HG03103 (cell line): ENCODE data around the gene AASS.
A peak's percentile ranks its signal among the peaks of the same experiment; 100 is the strongest.

ENCODE experiments used
- ATAC-seq: cut with Tn5 transposase; IDR thresholded peaks from one replicate; pipeline ENCODE4 v1.9.1; 2021; ENCODE audit warnings: low read depth; ENCODE audit not compliant: unreplicated experiment

AASS gene

DNA sequence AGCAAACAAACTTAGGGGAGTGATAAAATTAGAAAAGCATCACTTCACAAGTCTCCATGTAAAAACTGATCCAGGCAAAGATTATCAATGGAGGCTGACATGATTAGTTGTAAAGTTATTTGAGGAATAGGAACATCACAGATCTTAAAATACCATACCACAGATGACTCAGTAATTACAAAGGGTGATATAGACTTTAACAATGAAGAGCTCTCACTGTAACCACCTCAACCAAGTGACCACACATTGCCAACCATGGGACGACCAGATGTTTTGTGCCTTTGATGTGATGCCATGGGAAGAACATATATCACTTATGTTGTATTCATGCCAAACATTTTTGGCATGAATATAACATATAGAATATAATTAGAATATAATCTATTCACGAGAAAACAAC lies 11.7 kb downstream of the AASS start:
- no peak for ATAC-seq

DNA sequence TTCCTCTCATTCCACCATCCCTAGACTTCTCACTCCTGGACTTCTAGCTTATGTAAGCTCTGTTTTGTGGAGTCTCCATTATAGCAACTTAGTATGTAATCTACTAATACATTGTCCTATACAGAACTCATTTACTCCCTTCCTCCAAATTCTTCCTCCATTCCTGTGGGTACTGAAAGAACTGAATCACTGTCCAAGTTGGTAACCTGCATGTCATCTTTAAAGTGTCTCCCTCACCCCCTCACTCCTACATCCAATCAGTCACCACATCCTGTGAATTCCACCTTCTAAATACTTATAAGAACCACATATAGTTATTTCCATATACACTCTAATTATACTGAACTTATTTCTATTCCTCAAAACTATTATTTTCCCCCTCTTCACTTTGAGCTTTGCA lies 20.3 kb downstream of the AASS start:
- no peak for ATAC-seq

GRCh38 chr7:122118757-122119156 lies 25.3 kb downstream of the AASS start:
- ATAC-seq, result no peak

- ATAC-seq, result no peak
Measured at GRCh38 chr7:122103064-122103463, 41.0 kb downstream of the AASS start.

- ATAC-seq, result no peak
Measured at GRCh38 chr7:122100021-122100420, 44.0 kb downstream of the AASS start.

- ATAC-seq, result no peak
Measured at GRCh38 chr7:122095642-122096041, 48.4 kb downstream of the AASS start.

DNA sequence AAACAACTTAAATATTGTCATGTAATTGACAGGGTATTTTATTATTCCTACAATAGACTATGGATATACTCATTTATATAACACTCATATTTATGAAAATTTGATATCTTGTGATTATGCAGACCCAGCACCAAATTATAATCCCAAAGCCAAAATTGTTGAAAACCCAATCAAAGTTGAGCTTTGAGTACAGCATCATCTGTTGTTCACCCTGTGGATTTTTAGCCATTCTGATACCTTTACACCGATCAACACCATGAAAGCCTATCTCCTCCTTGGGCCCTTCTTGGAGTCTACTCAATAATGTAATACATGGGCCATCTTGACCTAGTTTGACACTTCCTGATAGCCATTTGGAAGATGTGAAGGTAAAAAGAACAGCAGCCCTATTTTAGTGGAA lies 49.5 kb downstream of the AASS start:
- no peak for ATAC-seq

DNA sequence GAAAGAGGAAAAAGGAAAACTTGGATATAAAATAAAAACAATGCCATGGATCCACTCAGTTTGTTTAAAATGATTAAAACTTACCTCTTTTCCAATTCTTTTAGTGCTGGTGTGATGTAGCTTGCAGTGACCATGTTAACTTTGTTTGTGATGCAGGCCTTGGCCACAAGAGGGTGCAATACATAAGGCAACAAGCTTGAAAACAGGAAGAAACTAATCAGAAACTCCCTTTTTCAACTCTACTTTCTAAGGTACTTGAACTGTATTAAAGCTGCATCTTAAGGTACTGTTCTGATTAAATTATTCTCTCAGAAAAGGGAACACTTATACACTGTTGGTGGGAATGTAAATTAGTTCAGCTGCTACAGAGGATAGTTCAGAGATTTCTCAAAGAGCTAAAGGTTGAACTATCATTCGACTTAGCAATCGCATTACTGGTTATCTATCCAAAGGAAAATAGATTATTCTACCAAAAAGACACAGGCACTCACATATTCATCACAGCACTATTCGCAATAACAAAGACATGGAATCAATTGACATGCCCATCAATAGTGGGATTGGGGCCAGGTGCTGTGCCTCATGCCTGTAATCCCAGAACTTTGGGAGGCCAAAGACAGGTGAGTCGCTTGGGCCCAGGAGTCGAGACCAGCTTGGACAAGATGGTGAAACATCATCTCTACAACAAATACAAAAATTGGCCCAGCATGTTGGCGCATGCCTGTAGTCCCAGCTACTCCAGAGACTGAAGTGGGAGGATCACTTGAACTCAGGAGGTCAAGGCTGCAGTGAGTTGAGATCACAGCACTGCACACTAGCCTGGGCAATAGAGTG lies 50.9 kb downstream of the AASS start:
- peak; percentile 98 for ATAC-seq

DNA sequence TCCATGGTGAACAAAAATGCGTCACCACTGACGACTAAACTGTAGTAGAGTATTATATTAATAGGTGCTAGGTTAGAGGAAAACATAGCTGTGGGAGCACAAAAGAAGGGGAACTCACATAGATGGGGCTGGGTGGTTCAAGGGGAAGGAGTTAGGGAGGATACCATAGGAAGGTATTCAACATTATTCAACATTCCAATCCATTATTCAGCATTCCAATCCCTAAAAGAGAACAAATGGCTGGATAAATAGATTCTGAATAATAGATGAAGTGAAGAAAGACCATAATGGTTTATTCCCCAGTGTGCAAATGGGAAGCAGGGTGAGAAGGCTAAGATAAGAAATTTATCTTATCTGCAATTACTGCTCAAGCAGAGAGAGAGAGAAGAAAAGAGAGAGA lies 61.4 kb downstream of the AASS start:
- no peak for ATAC-seq

GRCh38 chr7:122082160-122082559 lies 61.9 kb downstream of the AASS start:
- ATAC-seq, result no peak

DNA sequence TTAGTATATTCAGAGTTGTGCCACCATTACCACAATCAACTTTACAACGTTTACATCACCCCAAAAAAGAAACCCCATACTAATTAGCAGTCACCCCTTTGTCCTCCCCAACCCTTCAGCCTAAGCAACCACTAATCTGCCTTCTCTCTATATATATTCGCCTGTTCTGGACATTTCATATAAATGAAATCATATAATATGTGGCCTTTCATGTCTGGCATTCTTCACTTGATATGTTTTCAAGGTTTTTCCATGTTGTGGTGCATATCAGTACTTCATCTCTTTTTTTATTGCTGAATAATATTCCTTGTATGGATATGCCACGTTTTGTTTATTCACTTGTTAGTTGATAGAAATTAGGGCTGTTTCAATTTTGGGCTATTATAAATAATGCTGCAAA lies 70.4 kb downstream of the AASS start:
- no peak for ATAC-seq

DNA sequence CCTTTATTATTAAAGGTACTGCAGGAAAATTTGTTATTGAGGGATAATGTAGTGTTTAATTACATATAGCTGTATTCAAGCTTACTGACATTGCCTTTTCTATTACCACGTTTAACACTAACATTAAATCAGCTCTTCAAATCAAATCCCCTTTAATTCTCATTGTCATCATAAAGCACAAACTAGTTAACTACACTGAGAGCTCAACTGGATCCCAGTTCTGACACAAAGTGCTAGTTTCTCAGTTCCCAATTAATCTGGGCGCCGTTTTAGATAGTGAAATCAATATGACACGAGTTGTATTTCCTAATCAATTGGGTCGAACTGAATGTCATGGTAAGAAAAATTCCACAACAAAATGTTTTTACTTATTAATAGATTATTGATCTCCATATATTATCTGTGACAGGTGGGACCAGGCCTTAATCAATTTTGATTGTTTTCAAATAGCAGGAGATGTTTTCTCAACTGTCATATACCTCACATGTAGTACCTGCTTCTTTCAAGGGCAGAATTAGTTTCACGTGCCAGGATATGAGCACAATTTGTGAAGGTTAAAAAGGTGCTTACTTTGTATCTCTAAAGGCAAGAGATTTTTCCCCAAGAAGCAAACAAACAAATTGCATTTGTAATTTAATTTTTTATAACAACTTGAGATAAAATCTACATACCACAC lies 71.0 kb downstream of the AASS start:
- ATAC-seq, result no peak

- no peak for ATAC-seq
Measured at GRCh38 chr7:122072272-122072671, 71.8 kb downstream of the AASS start.

DNA sequence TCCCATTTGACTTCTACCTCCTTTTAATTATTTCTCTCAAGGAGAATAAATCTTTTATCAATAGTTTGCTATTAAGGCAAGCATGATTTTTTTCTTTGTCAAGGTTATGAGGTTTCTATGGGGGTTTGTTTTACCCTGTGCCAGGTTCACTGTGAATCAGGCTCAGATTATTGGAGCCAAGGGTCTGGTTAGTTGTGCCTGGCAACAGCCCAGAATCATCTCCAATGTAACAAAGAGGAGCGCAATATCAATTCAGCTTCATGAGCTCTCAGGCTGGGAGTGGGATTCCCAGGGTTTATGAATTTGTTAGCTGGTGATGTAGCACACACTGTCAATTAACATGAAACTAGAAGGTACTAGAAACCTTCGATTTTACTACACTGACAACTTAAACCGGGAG lies 73.2 kb downstream of the AASS start:
- ATAC-seq, result no peak

- ATAC-seq, result no peak
Measured at GRCh38 chr7:122070062-122070461, 74.0 kb downstream of the AASS start.

DNA sequence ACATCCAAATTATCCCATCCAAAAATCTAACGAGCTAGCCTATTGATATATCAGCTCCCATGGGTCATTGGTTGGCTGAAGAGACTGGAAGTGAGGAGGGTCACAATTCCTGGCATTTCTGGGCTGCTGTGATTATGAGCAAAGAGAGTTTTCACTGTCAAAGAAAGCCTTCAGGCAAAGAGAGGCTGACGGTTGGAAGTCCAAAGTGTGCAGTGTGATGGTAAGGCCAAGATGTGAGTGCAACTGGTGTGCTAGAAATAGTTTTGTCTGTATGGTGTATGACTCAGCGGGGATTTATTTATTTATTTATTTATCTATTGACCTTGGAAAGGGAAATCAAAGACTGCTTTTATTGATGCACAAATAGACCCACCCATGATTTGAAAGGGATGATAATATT lies 75.0 kb downstream of the AASS start:
- ATAC-seq, result no peak

DNA sequence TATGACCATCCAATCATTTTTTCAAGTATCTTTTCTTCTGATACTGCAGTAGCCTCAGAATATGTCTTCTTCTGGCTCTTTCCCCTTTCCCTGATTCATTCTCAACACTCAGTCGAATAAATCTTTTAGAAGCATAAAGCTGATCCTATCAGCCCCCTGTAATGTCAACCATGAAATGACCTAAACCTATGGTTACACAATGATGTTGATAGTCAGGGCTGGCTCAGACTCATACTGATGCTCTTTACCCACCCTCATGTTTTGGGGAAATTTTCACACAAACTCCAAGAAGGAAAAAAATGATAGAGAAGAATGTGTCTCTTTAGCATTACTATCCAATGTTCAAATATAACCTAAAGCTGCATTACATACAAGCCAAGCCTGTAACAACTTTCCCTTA lies 76.0 kb downstream of the AASS start:
- ATAC-seq, result no peak

DNA sequence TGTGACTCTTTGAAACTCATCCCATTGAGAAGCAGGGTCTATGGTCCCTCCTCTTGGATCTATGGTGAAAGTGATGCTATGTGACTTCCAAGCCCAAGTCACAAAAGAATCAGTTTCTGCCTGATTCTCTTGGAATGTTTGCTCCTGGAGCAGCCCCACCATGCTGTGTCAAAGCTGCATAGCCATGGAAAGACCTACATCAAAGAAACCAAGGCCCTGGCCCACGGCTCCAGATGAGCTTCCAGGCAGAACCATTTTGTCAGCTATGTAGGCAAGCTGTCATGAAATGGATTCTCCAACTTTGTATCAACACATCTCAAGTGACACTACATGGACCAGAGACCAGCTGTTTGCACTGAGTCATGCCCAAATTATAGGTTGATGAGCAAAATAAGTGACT lies 77.0 kb downstream of the AASS start:
- no peak for ATAC-seq

DNA sequence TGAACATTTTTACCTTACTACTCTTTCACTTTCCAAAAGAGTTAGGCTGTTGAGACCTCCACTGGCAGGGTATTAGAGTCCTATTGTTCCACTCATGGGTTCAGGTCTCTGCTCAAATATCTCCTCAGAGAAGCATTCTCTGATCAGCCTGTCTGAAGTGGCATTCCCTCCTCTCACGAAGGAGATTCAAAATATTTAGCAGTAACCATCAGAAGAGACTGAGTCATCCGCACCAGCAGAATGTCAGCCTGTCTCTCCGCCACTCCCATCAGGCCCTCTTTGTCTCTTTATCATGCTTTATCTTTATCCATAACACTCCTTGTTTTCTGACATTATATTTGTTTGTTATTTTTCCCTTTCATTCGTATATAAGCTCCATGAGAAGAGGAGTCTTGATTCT lies 79.1 kb downstream of the AASS start:
- no peak for ATAC-seq

- no peak for ATAC-seq
Measured at GRCh38 chr7:122063146-122063545, 80.9 kb downstream of the AASS start.

GRCh38 chr7:122059542-122059941 lies 84.5 kb downstream of the AASS start:
- ATAC-seq, result no peak

DNA sequence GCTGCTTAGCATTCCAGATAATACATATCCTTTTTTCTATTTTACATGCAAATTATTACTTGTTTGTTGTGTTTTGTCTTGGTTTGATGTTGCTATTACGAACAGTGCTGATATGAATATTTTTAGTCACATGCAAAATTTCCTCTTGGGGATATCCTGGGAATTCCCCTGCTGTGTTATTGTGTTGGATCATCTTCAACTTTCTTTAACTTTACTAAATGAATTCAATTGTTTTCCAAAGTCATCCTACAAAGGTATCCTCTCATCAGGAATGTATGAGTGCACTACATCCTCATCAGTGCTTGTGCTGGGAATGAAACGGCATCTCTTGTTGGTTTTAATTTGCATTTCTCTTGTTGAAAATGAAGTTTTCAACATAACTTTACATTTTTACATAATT lies 87.1 kb downstream of the AASS start:
- ATAC-seq, result no peak
